Heart right ventricle (tissue), 16 donors: ENCODE results near the gene TPRKB. TPM values are rescaled to one million over a fixed set of nuclear protein-coding genes. Genes with fewer than 3 reads are reported as not detected.
A peak's percentile ranks its signal among the peaks of the same experiment; 100 is the strongest.
"Not testable (repeated sequence)": the region's sequence is repeated elsewhere in the genome, so short reads cannot be mapped to it uniquely, and the experiment has no call there.

Source experiments
- ATAC-seq, 8 donors: fragments of 200-7000 bp; cut with Tn5 transposase; one replicate each; pipeline ENCODE4 v1.9.1; 2020; ENCODE audit warnings: mild to moderate bottlenecking in 8 of 8, moderate library complexity in 8 of 8, moderate number of reproducible peaks in 1 of 8
- DNase-seq, 2 donors: peaks; one replicate each; pipeline ENCODE4 v3.0.0-alpha.2; 2020
- H3K27ac ChIP-seq, 10 donors: fragments of 200-600 bp; sonication (generic) in 2 of 10; one replicate each; pipeline versions ENCODE4 v1.5.0 to v1.8.0; 2020 to 2022; ENCODE audit warnings: mild to moderate bottlenecking in 3 of 10
- H3K27me3 ChIP-seq, 7 donors: fragments of 200-600 bp; one replicate each; pipeline ENCODE4 v1.8.0; 2021 to 2022; ENCODE audit warnings: mild to moderate bottlenecking in 2 of 7
- H3K36me3 ChIP-seq, 9 donors: fragments of 200-600 bp; sonication (generic) in 1 of 9; one replicate each; pipeline versions ENCODE4 v1.5.0 to v1.8.0; 2020 to 2022; ENCODE audit warnings: mild to moderate bottlenecking in 2 of 9
- H3K4me1 ChIP-seq, 9 donors: fragments of 200-600 bp; sonication (generic) in 1 of 9; one replicate each; pipeline versions ENCODE4 v1.5.0 to v1.8.0; 2020 to 2022; ENCODE audit warnings: mild to moderate bottlenecking in 4 of 9
- H3K4me3 ChIP-seq, 10 donors: fragments of 200-600 bp; sonication (generic) in 2 of 10; one replicate each; pipeline versions ENCODE4 v1.5.0 to v1.8.0; 2020 to 2022; ENCODE audit warnings: mild to moderate bottlenecking in 7 of 10, moderate library complexity in 2 of 10
- H3K9me3 ChIP-seq, 11 donors: fragments of 200-600 bp in 10 of 11; sonication (generic) in 2 of 11; one replicate each; pipeline versions ENCODE4 v1.5.0 to v1.8.0; 2013 to 2022; ENCODE audit warnings: mild to moderate bottlenecking in 2 of 11, control low read depth in 1 of 11, moderate library complexity in 1 of 11
- CTCF ChIP-seq, 9 donors: fragments of 200-600 bp; sonication (generic) in 2 of 9; IDR thresholded peaks; one replicate each; pipeline versions ENCODE4 v1.5.0 to v1.8.0; 2021 to 2022; ENCODE audit warnings: antibody characterized with exemption in 9 of 9, mild to moderate bottlenecking in 5 of 9, moderate library complexity in 1 of 9
- WGBS, 2 donors: extraction: QIAGEN DNeasy Blood & Tissue Kit; methylation state at CpG; one replicate each; pipeline ENCODE4 v1.1.7; 2013; ENCODE audit warnings: inconsistent platforms in 1 of 2; 5-methylcytosine and 5-hydroxymethylcytosine counted together
- intact Hi-C, 10 donors: fragments of 100-400 bp; cut with DNase I; formaldehyde crosslinking; loops; one replicate each; pipeline versions ENCODE4 v1.11.1 to v1.14.2; 2022
- polyA plus RNA-seq, 2 donors: library from polyadenylated mRNA; stranded (reverse); fragments of 200-250 nt; gene quantifications; one replicate each; pipeline ENCODE4 v1.2.3, GENCODE V29; 2013
- total RNA-seq, 10 donors: library from RNA; stranded (reverse); fragmentation: NEBNext Ultra II Directional in 3 of 10; extraction: Animal tissue kit (Norgen Biotek cat#: 25700) in 3 of 10; gene quantifications; one replicate each; pipeline versions ENCODE4 v1.2.1 to v1.2.4, GENCODE V29; 2021 to 2023
- donor health status: Arrhythmogenic right ventricular cardiomyopathy.
- donor health status: ischemic (EF 13 %, LVEDD 7.1; RV severe dilation, severe dysfunction).
- donor health status: healthy with polysubstance abuse.
- donor health status: DM: no; HTN: yes; CAD: no.
- donor health status: DM: no; HTN: no; CAD: no.
- donor health status: ischemic (EF 25% LVEDD 6.9; RV normal size, moderate dysfunction).
- donor health status: ischemic (EF 25% LVEDD 5.7; RV mildly dilated, moderate dysfunction).
- donor health status: healthy.
- donor health status: DM: yes; HTN: yes; CAD: no.
- donor health status: Ischemic cardiomyopathy.
- donor health status: ischemic (EF 35%, LVEDD 5.7; RV mildly dilated, moderate dysfunction).
- donor health status: nonischemic (EF 11% LVEDD 7.7; RV severe dilation, severe dysfunction).
- donor health status: DM: yes; HTN: yes; CAD: no.
- donor health status: PGD.
- donor health status: ischemic (EF 29% LVEDD 5.4; RV normal size, mild dysfunction).
- donor health status: nonischemic (EF 23%, LVEDD 6.1; RV moderate dilation, normal function).

TPRKB gene
- total and polyA plus RNA-seq, 12 donors, result 17.1 to 83.2 (median 20.8) TPM

GRCh38 chr2:73690372-73691088 is 46.6 kb downstream of the TPRKB start:
- intact Hi-C loops, result loop anchor here in 2 of 10 donors (10.0 kb wide), 1 partner anchor 84 kb away; no protein-coding TSS in a partner anchor
- H3K27ac ChIP-seq, H3K36me3 ChIP-seq, H3K4me3 ChIP-seq, H3K4me1 ChIP-seq, H3K9me3 ChIP-seq, DNase-seq, H3K27me3 ChIP-seq: not testable (repeated sequence)
- 24 to 54% methylated on average over 2 to 4 of the region's 4 CpGs for WGBS, 2 donors
- ATAC-seq, result peak; percentile 61 to 87 (median 81)
- TF ChIP-seq CTCF (IDR thresholded peaks at IDR 0.05), result peak in 8 of 9 donors; percentile 32 to 72 (median 61)

GRCh38 chr2:73688494-73688893 is 48.7 kb downstream of the TPRKB start:
- intact Hi-C loops, H3K4me1 ChIP-seq, ATAC-seq, H3K36me3 ChIP-seq, H3K27me3 ChIP-seq, DNase-seq, H3K4me3 ChIP-seq, H3K27ac ChIP-seq, H3K9me3 ChIP-seq: not testable (repeated sequence)
- 96 to 97% methylated on average over 5 of the region's 5 CpGs for WGBS, 2 donors

- no peak for TF ChIP-seq CTCF (IDR thresholded peaks at IDR 0.05)
- peaks cover 0 to 6% (median 0%) of the 10 kb centered on the region in 11 donors for H3K9me3 ChIP-seq
- intact Hi-C loops, result no loop called here
- no peaks in the 10 kb centered on the region for H3K4me1 ChIP-seq
- H3K27me3 ChIP-seq, result no peaks in the 10 kb centered on the region
- H3K27ac ChIP-seq, result no peak overlapping the region
- H3K4me3 ChIP-seq, result no peak overlapping the region
- no peaks in the 10 kb centered on the region for H3K36me3 ChIP-seq
- ATAC-seq (peak in 6 of 8 donors; percentile 15 to 70 (median 41)), DNase-seq (no peak)
- 83 to 91% methylated on average over 4 of the region's 4 CpGs for WGBS, 2 donors
Measured at GRCh38 chr2:73685764-73686438, 51.2 kb downstream of the TPRKB start.

- ATAC-seq, result peak in 7 of 8 donors; percentile 34 to 73 (median 55)
- DNase-seq, H3K27me3 ChIP-seq, H3K4me3 ChIP-seq, H3K36me3 ChIP-seq, H3K4me1 ChIP-seq, H3K9me3 ChIP-seq, H3K27ac ChIP-seq: not testable (repeated sequence)
- intact Hi-C loops, result loop anchor here in 1 of 10 donors (5.0 kb wide), 1 partner anchor 58 kb away; no protein-coding TSS in a partner anchor
- 49 to 52% methylated on average over 7 to 9 of the region's 9 CpGs for WGBS, 2 donors
- peak in 4 of 9 donors; percentile 24 to 42 (median 28) for TF ChIP-seq CTCF (IDR thresholded peaks at IDR 0.05)
Measured at GRCh38 chr2:73684905-73685304, 52.2 kb downstream of the TPRKB start.

GRCh38 chr2:73684325-73684724 is 52.8 kb downstream of the TPRKB start:
- not testable (repeated sequence) for H3K4me3 ChIP-seq, H3K4me1 ChIP-seq, ATAC-seq, H3K9me3 ChIP-seq, H3K27ac ChIP-seq, H3K36me3 ChIP-seq, H3K27me3 ChIP-seq, DNase-seq
- 74 to 75% methylated on average over 1 of the region's 1 CpG for WGBS, 2 donors
- intact Hi-C loops, result loop anchor here in 1 of 10 donors (5.0 kb wide), 1 partner anchor 57 kb away; no protein-coding TSS in a partner anchor
